ENCODE results near the gene C1orf50. TPM values are rescaled to one million over a fixed set of nuclear protein-coding genes. Genes with fewer than 3 reads are reported as not detected.

The C1orf50 gene
- total and polyA plus RNA-seq, 2 donors (not counting 3 experiments of a cell fraction or from before 2014, with no cell fraction given): 4.8 to 7.4 TPM

DNA sequence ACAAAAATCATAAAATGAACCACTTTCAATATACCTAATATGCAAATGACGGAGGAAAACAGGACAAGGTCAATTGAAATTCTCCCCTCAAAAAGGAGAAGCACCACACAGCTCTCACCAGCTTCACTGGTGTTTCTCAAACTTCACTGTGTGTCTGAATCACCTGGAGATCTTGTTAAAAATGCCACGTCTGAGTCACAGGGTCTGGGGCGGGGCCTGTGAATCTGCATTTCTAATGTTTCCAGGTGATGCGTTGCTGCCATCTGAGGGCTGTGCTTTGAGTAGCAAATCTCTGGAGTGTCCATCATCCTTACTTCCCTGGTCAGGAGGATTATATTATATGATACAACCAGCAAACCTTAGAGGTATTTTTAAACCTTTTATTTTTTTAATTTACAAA, 36.1 kb upstream of the C1orf50 start:
- intact Hi-C loops (cut with micrococcal nuclease) (loop anchor here (2.0 kb wide), 1 partner anchor 152 kb away; no protein-coding TSS in a partner anchor), dilution Hi-C loops (cut with MboI; ENCODE audit: extremely low pct_ligation_motif_present, low sequenced_read_pairs) (no loop called here)
- no peak for FAIRE-seq

DNA sequence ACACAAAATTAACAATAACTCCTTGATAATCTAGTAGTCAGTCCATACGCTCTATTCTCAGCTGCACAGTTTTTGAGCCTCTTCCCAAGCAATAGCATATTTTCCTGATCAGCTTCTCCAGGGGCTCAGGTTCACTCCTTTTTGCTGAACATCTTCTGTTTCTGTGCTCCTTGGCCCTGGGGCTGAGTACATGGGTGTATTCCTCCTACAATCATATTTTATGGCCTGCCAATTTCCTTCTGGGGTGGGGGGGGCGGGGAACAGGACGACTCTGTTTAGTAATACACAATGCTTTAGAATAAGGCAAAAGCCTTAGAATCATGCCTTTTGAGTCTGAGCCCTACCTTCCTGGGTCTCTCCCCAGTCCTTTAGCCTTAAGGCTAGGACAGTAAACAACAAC, 35.5 kb upstream of the C1orf50 start:
- H3K4me1 ChIP-seq (ENCODE audit: control insufficient read depth, extremely low read depth, insufficient read depth, low read length): no peaks in the 10 kb centered on the region
- DNase-seq (ENCODE audit: low read depth, low spot score) (no peak), FAIRE-seq (no peak)
- no peak overlapping the region for H3K4me3 ChIP-seq (replicated peaks in 1 of 3; ENCODE audit: insufficient read depth in 1 of 3, low read depth in 1 of 3, low read length in 3 of 3)
- no peaks in the 10 kb centered on the region for H3K36me3 ChIP-seq (ENCODE audit: control insufficient read depth in 2 of 2, extremely low read depth in 1 of 2, insufficient read depth in 2 of 2, low read length in 2 of 2)
- ChIA-PET CTCF (no interaction called here), POLR2A (no interaction called here)
- H3K9me3 ChIP-seq (replicated peaks; ENCODE audit: control insufficient read depth, insufficient read depth, low read length): no peaks in the 10 kb centered on the region
- dilution Hi-C loops (cut with MboI; ENCODE audit: extremely low pct_ligation_motif_present, low sequenced_read_pairs) (no loop called here), intact Hi-C loops (cut with micrococcal nuclease) (loop anchor here (2.0 kb wide), 1 partner anchor 153 kb away; no protein-coding TSS in a partner anchor)
- TF ChIP-seq POLR2A (IDR thresholded peaks at IDR 0.05; ENCODE audit: low read depth, low read length): no peak
- no peak for TF ChIP-seq MYC (IDR thresholded peaks at IDR 0.05; ENCODE audit: low read depth, low read length)
- no peak for TF ChIP-seq GATA2 (IDR thresholded peaks at IDR 0.05; ENCODE audit: insufficient read depth, insufficient read length, low read depth, low read length)
- TF ChIP-seq EZH2 (IDR thresholded peaks at IDR 0.05; ENCODE audit: borderline replicate concordance, low read depth, low read length, severe bottlenecking): no peak
- TF ChIP-seq POLR2AphosphoS5 (IDR thresholded peaks at IDR 0.05; ENCODE audit: insufficient read depth, low read depth, low read length): no peak
- TF ChIP-seq, protein P1, sequence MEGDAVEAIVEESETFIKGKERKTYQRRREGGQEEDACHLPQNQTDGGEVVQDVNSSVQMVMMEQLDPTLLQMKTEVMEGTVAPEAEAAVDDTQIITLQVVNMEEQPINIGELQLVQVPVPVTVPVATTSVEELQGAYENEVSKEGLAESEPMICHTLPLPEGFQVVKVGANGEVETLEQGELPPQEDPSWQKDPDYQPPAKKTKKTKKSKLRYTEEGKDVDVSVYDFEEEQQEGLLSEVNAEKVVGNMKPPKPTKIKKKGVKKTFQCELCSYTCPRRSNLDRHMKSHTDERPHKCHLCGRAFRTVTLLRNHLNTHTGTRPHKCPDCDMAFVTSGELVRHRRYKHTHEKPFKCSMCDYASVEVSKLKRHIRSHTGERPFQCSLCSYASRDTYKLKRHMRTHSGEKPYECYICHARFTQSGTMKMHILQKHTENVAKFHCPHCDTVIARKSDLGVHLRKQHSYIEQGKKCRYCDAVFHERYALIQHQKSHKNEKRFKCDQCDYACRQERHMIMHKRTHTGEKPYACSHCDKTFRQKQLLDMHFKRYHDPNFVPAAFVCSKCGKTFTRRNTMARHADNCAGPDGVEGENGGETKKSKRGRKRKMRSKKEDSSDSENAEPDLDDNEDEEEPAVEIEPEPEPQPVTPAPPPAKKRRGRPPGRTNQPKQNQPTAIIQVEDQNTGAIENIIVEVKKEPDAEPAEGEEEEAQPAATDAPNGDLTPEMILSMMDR (IDR thresholded peaks at IDR 0.05; ENCODE audit: extremely low read depth in 1 of 2, insufficient read depth in 1 of 2, low read depth in 1 of 2, low read length in 2 of 2): no peak
- no peak for TF ChIP-seq FOS (IDR thresholded peaks at IDR 0.05; ENCODE audit: borderline replicate concordance, insufficient read depth, low read length)
- TF ChIP-seq, protein P2, sequence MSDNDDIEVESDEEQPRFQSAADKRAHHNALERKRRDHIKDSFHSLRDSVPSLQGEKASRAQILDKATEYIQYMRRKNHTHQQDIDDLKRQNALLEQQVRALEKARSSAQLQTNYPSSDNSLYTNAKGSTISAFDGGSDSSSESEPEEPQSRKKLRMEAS (IDR thresholded peaks at IDR 0.05; ENCODE audit: insufficient read depth, insufficient read length): no peak
- no peak for TF ChIP-seq JUN (IDR thresholded peaks at IDR 0.05; ENCODE audit: borderline replicate concordance, insufficient read depth, insufficient read length, low read depth)
- no peaks in the 10 kb centered on the region for H3K9me1 ChIP-seq (replicated peaks; ENCODE audit: control insufficient read depth, extremely low read depth, insufficient read depth, low read length)
- H2AFZ ChIP-seq (ENCODE audit: low read depth, low read length): no peak overlapping the region
- no peak overlapping the region for H3K9ac ChIP-seq (replicated peaks; ENCODE audit: extremely low read depth, insufficient read depth, low read length)
- BruUV-seq (replicated peaks): no TSS peak
- no peaks in the 10 kb centered on the region for H3K27me3 ChIP-seq (ENCODE audit: control insufficient read depth in 2 of 2, insufficient read depth in 2 of 2, low read length in 2 of 2)
- no peaks in the 10 kb centered on the region for H3K79me2 ChIP-seq (ENCODE audit: control insufficient read depth, insufficient read depth, low read length)
- no peak overlapping the region for H3K27ac ChIP-seq (ENCODE audit: insufficient read depth, low read depth, low read length)
- no peak overlapping the region for H3K4me2 ChIP-seq (ENCODE audit: insufficient read depth, low read length)
- H4K20me1 ChIP-seq (replicated peaks; ENCODE audit: control insufficient read depth, extremely low read depth, insufficient read depth, low read length): no peaks in the 10 kb centered on the region

More for the DNA sequence above, 36.1 kb upstream of the C1orf50 start:
- no peak overlapping the region for H3K9ac ChIP-seq (replicated peaks; ENCODE audit: extremely low read depth, insufficient read depth, low read length)
- H3K36me3 ChIP-seq (ENCODE audit: control insufficient read depth in 2 of 2, extremely low read depth in 1 of 2, insufficient read depth in 2 of 2, low read length in 2 of 2): no peaks in the 10 kb centered on the region
- DNase-seq (ENCODE audit: low read depth, low spot score): no peak
- no peaks in the 10 kb centered on the region for H4K20me1 ChIP-seq (replicated peaks; ENCODE audit: control insufficient read depth, extremely low read depth, insufficient read depth, low read length)
- no peaks in the 10 kb centered on the region for H3K27me3 ChIP-seq (ENCODE audit: control insufficient read depth in 2 of 2, insufficient read depth in 2 of 2, low read length in 2 of 2)
- TF ChIP-seq GATA2 (IDR thresholded peaks at IDR 0.05; ENCODE audit: insufficient read depth, insufficient read length, low read depth, low read length): no peak
- TF ChIP-seq, protein P1 (IDR thresholded peaks at IDR 0.05; ENCODE audit: extremely low read depth in 1 of 2, insufficient read depth in 1 of 2, low read depth in 1 of 2, low read length in 2 of 2): no peak
- TF ChIP-seq JUN (IDR thresholded peaks at IDR 0.05; ENCODE audit: borderline replicate concordance, insufficient read depth, insufficient read length, low read depth): no peak
- TF ChIP-seq EZH2 (IDR thresholded peaks at IDR 0.05; ENCODE audit: borderline replicate concordance, low read depth, low read length, severe bottlenecking): no peak
- no peak for TF ChIP-seq MYC (IDR thresholded peaks at IDR 0.05; ENCODE audit: low read depth, low read length)
- H3K9me1 ChIP-seq (replicated peaks; ENCODE audit: control insufficient read depth, extremely low read depth, insufficient read depth, low read length): no peaks in the 10 kb centered on the region
- H2AFZ ChIP-seq (ENCODE audit: low read depth, low read length): no peak overlapping the region
- BruUV-seq (replicated peaks): no TSS peak
- H3K27ac ChIP-seq (ENCODE audit: insufficient read depth, low read depth, low read length): no peak overlapping the region
- H3K9me3 ChIP-seq (replicated peaks; ENCODE audit: control insufficient read depth, insufficient read depth, low read length): no peaks in the 10 kb centered on the region
- no peaks in the 10 kb centered on the region for H3K4me1 ChIP-seq (ENCODE audit: control insufficient read depth, extremely low read depth, insufficient read depth, low read length)
- CTCF ChIA-PET: no interaction called here
- no peak overlapping the region for H3K4me2 ChIP-seq (ENCODE audit: insufficient read depth, low read length)
- POLR2A ChIA-PET: no interaction called here
- H3K79me2 ChIP-seq (ENCODE audit: control insufficient read depth, insufficient read depth, low read length): no peaks in the 10 kb centered on the region
- no peak overlapping the region for H3K4me3 ChIP-seq (replicated peaks in 1 of 3; ENCODE audit: insufficient read depth in 1 of 3, low read depth in 1 of 3, low read length in 3 of 3)

All from endothelial cell of umbilical vein (primary cell).